Prostate gland (tissue), 2 donors: ENCODE data around the gene NAMPT. TPM values are rescaled to one million over a fixed set of nuclear protein-coding genes. Genes with fewer than 3 reads are reported as not detected.

Experiments used
- DNase-seq: peaks from one replicate; pipeline ENCODE4 v3.0.0-alpha.2; 2019; ENCODE audit warnings: low spot score
- H3K27ac ChIP-seq, 2 donors: fragments of 200-600 bp; sonication (generic); 2 replicates each; pipeline ENCODE4 v1.5.1; 2017 to 2019
- H3K27me3 ChIP-seq: fragments of 200-600 bp; sonication (generic); replicated peaks from 2 replicates; pipeline ENCODE4 v1.5.1; 2019; ENCODE audit not compliant: insufficient read depth
- H3K36me3 ChIP-seq, 2 donors: fragments of 200-600 bp; sonication (generic); 1 replicate in 1 of 2; 2 replicates in 1 of 2; pipeline versions ENCODE4 v1.5.1 to v1.8.1; 2017 to 2019
- H3K4me1 ChIP-seq: fragments of 200-600 bp; sonication (generic); replicated peaks from 2 replicates; pipeline ENCODE4 v1.5.1; 2019
- H3K4me3 ChIP-seq, 2 donors: fragments of 200-600 bp; sonication (generic); 2 replicates each; pipeline ENCODE4 v1.5.1; 2017 to 2019
- H3K9me3 ChIP-seq: fragments of 200-600 bp; sonication (generic); 2 replicates; pipeline ENCODE4 v1.5.1; 2017
- CTCF ChIP-seq, 4 experiments: fragments of 200-600 bp in 2 of 4; fragments of 450-650 bp in 2 of 4; sonication (generic) in 2 of 4; IDR thresholded peaks; 1 replicate in 3 of 4; 2 replicates in 1 of 4; pipeline ENCODE4 v1.5.1; 2016 to 2019; ENCODE audit warnings: antibody characterized with exemption in 4 of 4, mild to moderate bottlenecking in 2 of 4, moderate library complexity in 2 of 4
- POLR2A ChIP-seq: fragments of 450-650 bp; IDR thresholded peaks from one replicate; pipeline ENCODE4 v1.6.1; 2016; ENCODE audit warnings: antibody characterized with exemption, mild to moderate bottlenecking
- POLR2AphosphoS5 ChIP-seq: sonication (generic); formaldehyde crosslinking; IDR thresholded peaks from one replicate; pipeline ENCODE4 v1.6.1; 2017; ENCODE audit warnings: antibody characterized with exemption
- WGBS: methylation state at CpG from one replicate; pipeline ENCODE4 v1.1.5; 2018; 5-methylcytosine and 5-hydroxymethylcytosine counted together
- intact Hi-C: fragments of 100-400 bp; cut with DNase I; formaldehyde crosslinking; loops from one replicate; pipeline ENCODE4 v1.14.2; 2022
- total RNA-seq, 2 donors: library from RNA; depleted of rRNA; stranded (reverse); fragments of >200 nt; gene quantifications; one replicate each; pipeline ENCODE4 v1.1.0, GENCODE V29; 2016

NAMPT gene
- total RNA-seq, 2 donors from 2014 or later, result 108 to 284 TPM

GRCh38 chr7:106223156-106223555, 61.6 kb downstream of the NAMPT start:
- peak overlapping the region; percentile 17 to 55 for H3K27ac ChIP-seq
- no peaks in the 10 kb centered on the region for H3K9me3 ChIP-seq
- 73% methylated on average over 4 of the region's 4 CpGs for WGBS
- no peaks in the 10 kb centered on the region for H3K4me1 ChIP-seq
- no peaks in the 10 kb centered on the region for H3K36me3 ChIP-seq
- intact Hi-C loops, result no loop called here
- no peak for DNase-seq
- TF ChIP-seq CTCF (IDR thresholded peaks at IDR 0.05), result no peak
- TF ChIP-seq POLR2AphosphoS5, result peak; percentile 2
- TF ChIP-seq POLR2A, result no peak
- H3K27me3 ChIP-seq, result no peaks in the 10 kb centered on the region
- H3K4me3 ChIP-seq, result no peak overlapping the region

- DNase-seq, result no peak
- intact Hi-C loops, result no loop called here
- Histone ChIP-seq H3K4me3 (no peak overlapping the region), H3K36me3 (no peaks in the 10 kb centered on the region), H3K27me3 (no peaks in the 10 kb centered on the region), H3K27ac (peak overlapping the region in 1 of 2 donors; percentile 55), H3K9me3 (no peaks in the 10 kb centered on the region), H3K4me1 (peaks cover 1% of the 10 kb centered on the region)
- TF ChIP-seq POLR2AphosphoS5 (no peak), CTCF (IDR thresholded peaks at IDR 0.05) (no peak), POLR2A (no peak)
- WGBS, result 98% methylated on average over 2 of the region's 2 CpGs
These were observed 62.2 kb downstream of the NAMPT start for GRCh38 chr7:106222545-106222944.

GRCh38 chr7:106220307-106220706, 64.5 kb downstream of the NAMPT start:
- no peaks in the 10 kb centered on the region for H3K9me3 ChIP-seq
- WGBS, result 43% methylated on average over 3 of the region's 3 CpGs
- TF ChIP-seq POLR2AphosphoS5, result peak; percentile 19
- no peak for TF ChIP-seq CTCF (IDR thresholded peaks at IDR 0.05)
- H3K36me3 ChIP-seq, result no peaks in the 10 kb centered on the region
- no peak overlapping the region for H3K4me3 ChIP-seq
- H3K27ac ChIP-seq, result peak overlapping the region in 1 of 2 donors; percentile 25
- peaks cover 11% of the 10 kb centered on the region for H3K4me1 ChIP-seq
- intact Hi-C loops, result no loop called here
- peak; percentile 43 for DNase-seq
- no peaks in the 10 kb centered on the region for H3K27me3 ChIP-seq

GRCh38 chr7:106219170-106219569, 65.6 kb downstream of the NAMPT start:
- intact Hi-C loops, result loop anchor here (5.0 kb wide), 1 partner anchor 203 kb away; no protein-coding TSS in a partner anchor

GRCh38 chr7:106218546-106218945, 66.2 kb downstream of the NAMPT start:
- Histone ChIP-seq H3K4me3 (no peak overlapping the region), H3K36me3 (no peaks in the 10 kb centered on the region), H3K4me1 (peaks cover 11% of the 10 kb centered on the region), H3K27me3 (no peaks in the 10 kb centered on the region), H3K27ac (peak overlapping the region; percentile 89 to 93), H3K9me3 (no peaks in the 10 kb centered on the region)
- TF ChIP-seq CTCF (IDR thresholded peaks at IDR 0.05), result no peak
- no peak for TF ChIP-seq POLR2A
- TF ChIP-seq POLR2AphosphoS5, result no peak
- WGBS, result 85% methylated on average over 3 of the region's 3 CpGs
- intact Hi-C loops, result loop anchor here (5.0 kb wide), 1 partner anchor 204 kb away; no protein-coding TSS in a partner anchor
- DNase-seq, result no peak

More at GRCh38 chr7:106219170-106219569, 65.6 kb downstream of the NAMPT start:
- TF ChIP-seq POLR2A, result no peak
- H3K4me3 ChIP-seq, result no peak overlapping the region
- H3K27me3 ChIP-seq, result no peaks in the 10 kb centered on the region
- no peaks in the 10 kb centered on the region for H3K36me3 ChIP-seq
- peak overlapping the region in 1 of 2 donors; percentile 93 for H3K27ac ChIP-seq
- 96% methylated on average over 3 of the region's 3 CpGs for WGBS
- DNase-seq, result no peak
- H3K4me1 ChIP-seq, result peaks cover 11% of the 10 kb centered on the region
- no peaks in the 10 kb centered on the region for H3K9me3 ChIP-seq
